ENCODE measurements around the gene GNAS-AS1.

GNAS-AS1 gene

DNA sequence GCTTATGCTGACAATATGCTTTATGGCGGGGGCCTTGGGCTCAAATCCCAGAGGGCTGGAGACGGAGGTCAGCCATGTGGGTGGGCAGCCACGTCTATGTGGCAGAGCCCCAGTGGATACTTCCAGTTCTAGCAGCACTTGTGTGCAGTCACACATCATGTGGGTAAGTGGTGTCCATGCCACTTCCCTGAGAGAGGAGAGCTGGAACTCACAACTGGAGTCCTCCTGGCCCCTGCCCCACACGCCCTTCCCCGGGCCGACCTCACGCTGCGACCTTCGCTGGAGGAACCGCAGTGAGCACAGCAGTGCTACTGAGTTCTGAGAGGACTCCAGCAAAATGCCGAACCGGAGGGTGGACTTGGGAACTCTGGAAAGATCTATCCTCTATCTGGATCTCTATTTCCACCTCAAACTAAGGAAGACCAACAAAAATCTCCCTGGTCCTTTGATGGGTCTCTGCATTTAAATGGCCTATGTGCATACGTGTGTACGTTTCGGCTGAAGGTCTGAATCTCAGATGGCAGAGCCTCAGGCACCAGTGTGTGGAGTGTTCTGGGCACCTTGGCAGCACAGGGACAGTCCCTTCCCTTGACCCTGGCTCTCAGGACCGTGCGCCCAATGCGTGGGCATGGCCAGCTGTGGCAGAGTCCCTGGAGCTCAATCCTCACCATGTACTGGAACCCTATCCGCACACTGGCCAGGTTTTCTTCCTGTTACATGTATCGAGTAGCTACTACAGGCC is 55.4 kb downstream of the GNAS-AS1 start:
- no peak overlapping the region for H3K9ac ChIP-seq
- H2AFZ ChIP-seq (ENCODE audit: low read depth) = no peak overlapping the region
- no peak overlapping the region for H3K27ac ChIP-seq
- H3K4me2 ChIP-seq = no peak overlapping the region
- no peak overlapping the region for H3K4me3 ChIP-seq (IDR thresholded peaks at IDR 0.05; ENCODE audit: insufficient read depth, low read depth, low read length)
- H3K36me3 ChIP-seq (ENCODE audit: insufficient read depth) = no peaks in the 10 kb centered on the region
- H3K79me2 ChIP-seq (ENCODE audit: insufficient read depth, low read depth) = no peaks in the 10 kb centered on the region
- peaks cover 93% of the 10 kb centered on the region for H3K27me3 ChIP-seq (ENCODE audit: insufficient read depth, low read depth)
- no peaks in the 10 kb centered on the region for H4K20me1 ChIP-seq (ENCODE audit: insufficient read depth)
- H3K4me1 ChIP-seq (ENCODE audit: low read depth, poor library complexity, severe bottlenecking) = no peaks in the 10 kb centered on the region
- TF ChIP-seq CTCF (conservative IDR thresholded peaks at IDR 0.05; ENCODE audit: low read depth, low read length) = no peak

GRCh38 chr20:58794510-58795180 is 56.1 kb downstream of the GNAS-AS1 start:
- Histone ChIP-seq H3K36me3 (ENCODE audit: insufficient read depth) (no peaks in the 10 kb centered on the region), H3K27me3 (ENCODE audit: insufficient read depth, low read depth) (peaks cover 91% of the 10 kb centered on the region), H3K4me3 (IDR thresholded peaks at IDR 0.05; ENCODE audit: insufficient read depth, low read depth, low read length) (no peak overlapping the region), H4K20me1 (ENCODE audit: insufficient read depth) (no peaks in the 10 kb centered on the region), H3K9ac (no peak overlapping the region), H3K79me2 (ENCODE audit: insufficient read depth, low read depth) (no peaks in the 10 kb centered on the region), H3K27ac (no peak overlapping the region), H3K4me2 (no peak overlapping the region), H2AFZ (ENCODE audit: low read depth) (no peak overlapping the region), H3K4me1 (ENCODE audit: low read depth, poor library complexity, severe bottlenecking) (no peaks in the 10 kb centered on the region)
- TF ChIP-seq CTCF (conservative IDR thresholded peaks at IDR 0.05; ENCODE audit: low read depth, low read length) = no peak

DNA sequence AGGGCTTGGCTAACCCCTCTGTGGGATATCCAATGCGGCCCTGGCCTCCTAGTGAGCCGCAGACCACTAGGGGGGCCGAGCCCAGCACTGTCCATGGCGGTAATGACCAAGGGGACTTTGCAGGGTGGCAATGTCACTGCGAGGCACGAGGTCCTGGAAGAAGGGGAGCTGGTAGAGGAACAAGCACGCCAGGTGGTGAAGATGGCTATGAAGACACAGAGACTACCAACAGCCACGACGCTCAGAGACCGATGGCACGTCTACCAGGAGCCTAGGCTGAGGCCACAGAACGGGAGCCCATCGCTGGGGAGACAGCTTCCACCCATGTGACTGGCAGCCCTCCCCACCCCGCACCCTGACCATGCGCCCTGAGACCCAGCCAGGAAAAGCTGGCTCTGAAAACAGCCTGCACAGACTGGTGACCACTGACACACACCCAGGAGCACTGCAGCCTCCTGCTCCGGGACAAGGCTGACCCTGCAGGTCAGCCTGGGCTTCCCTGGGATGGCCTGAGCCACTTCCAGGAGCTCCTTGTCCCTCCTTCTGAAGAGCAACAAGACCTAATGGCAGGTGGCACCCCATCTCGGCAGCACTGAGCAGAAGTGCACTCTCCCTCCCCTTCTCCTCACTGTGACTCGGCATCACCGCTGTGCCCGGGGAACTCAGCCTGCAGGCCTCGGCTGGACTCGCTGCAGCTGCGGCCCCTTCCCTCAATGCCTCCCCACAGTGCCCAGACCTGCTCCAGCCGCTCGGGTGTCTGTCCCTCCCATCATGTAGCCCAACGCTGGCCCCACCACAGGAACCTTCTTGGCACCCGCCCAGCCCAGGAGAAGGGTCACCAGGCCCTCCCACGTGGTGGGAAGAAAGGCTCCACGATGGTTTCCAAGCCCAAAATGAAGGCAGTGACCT is 56.9 kb downstream of the GNAS-AS1 start:
- Histone ChIP-seq H3K4me1 (ENCODE audit: low read depth, poor library complexity, severe bottlenecking) (no peaks in the 10 kb centered on the region), H3K4me3 (IDR thresholded peaks at IDR 0.05; ENCODE audit: insufficient read depth, low read depth, low read length) (no peak overlapping the region), H3K36me3 (ENCODE audit: insufficient read depth) (no peaks in the 10 kb centered on the region), H4K20me1 (ENCODE audit: insufficient read depth) (no peaks in the 10 kb centered on the region), H2AFZ (ENCODE audit: low read depth) (no peak overlapping the region), H3K4me2 (no peak overlapping the region), H3K27me3 (ENCODE audit: insufficient read depth, low read depth) (peaks cover 83% of the 10 kb centered on the region), H3K9ac (no peak overlapping the region), H3K79me2 (ENCODE audit: insufficient read depth, low read depth) (no peaks in the 10 kb centered on the region), H3K27ac (no peak overlapping the region)
- no peak for TF ChIP-seq CTCF (conservative IDR thresholded peaks at IDR 0.05; ENCODE audit: low read depth, low read length)

- no peaks in the 10 kb centered on the region for H4K20me1 ChIP-seq (ENCODE audit: insufficient read depth)
- no peak overlapping the region for H2AFZ ChIP-seq (ENCODE audit: low read depth)
- H3K4me3 ChIP-seq (IDR thresholded peaks at IDR 0.05; ENCODE audit: insufficient read depth, low read depth, low read length) = no peak overlapping the region
- TF ChIP-seq CTCF (conservative IDR thresholded peaks at IDR 0.05; ENCODE audit: low read depth, low read length) = no peak
- no peaks in the 10 kb centered on the region for H3K36me3 ChIP-seq (ENCODE audit: insufficient read depth)
- H3K4me2 ChIP-seq = no peak overlapping the region
- H3K27me3 ChIP-seq (ENCODE audit: insufficient read depth, low read depth) = peaks cover 79% of the 10 kb centered on the region
- no peaks in the 10 kb centered on the region for H3K79me2 ChIP-seq (ENCODE audit: insufficient read depth, low read depth)
- H3K4me1 ChIP-seq (ENCODE audit: low read depth, poor library complexity, severe bottlenecking) = no peaks in the 10 kb centered on the region
- H3K27ac ChIP-seq = no peak overlapping the region
- H3K9ac ChIP-seq = no peak overlapping the region
Measured at GRCh38 chr20:58792426-58792825, 58.3 kb downstream of the GNAS-AS1 start.

Measured in KMS-11 (cell line).